ENCODE results near the gene IGF2BP2.
"Not testable (repeated sequence)": the region's sequence is repeated elsewhere in the genome, so short reads cannot be mapped to it uniquely, and the experiment has no call there.

IGF2BP2 gene

GRCh38 chr3:185825006-185825638 lies at the start of gene IGF2BP2:
Gene IGF2BP2 (minus strand): TSS chr3:185825042. CDS start chr3:185824960, 82 bp downstream.
- DNase-seq = no peak

- DNase-seq = no peak
Measured at GRCh38 chr3:185874119-185874518, 49.3 kb upstream of the IGF2BP2 start.

DNA sequence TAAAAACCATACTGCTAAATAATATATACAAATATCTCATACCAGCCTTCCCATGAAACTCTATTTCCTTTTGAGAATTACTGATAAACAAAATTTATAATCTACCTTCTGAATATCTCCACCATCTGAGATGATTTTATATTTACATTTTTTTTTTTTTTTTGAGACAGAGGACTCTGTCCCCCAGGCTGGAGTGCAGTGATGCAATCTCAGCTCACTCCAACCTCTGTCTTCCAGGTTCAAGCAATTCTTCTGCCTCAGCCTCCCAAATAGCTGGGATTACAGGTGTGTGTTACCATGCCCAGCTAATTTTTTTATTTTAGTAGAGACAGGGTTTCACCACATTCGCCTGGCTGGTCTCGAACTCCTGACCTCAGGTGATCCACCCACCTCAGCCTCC lies 42.8 kb upstream of the IGF2BP2 start:
- DNase-seq = no peak

- DNase-seq = no peak
Measured at GRCh38 chr3:185866995-185867394, 42.2 kb upstream of the IGF2BP2 start.

DNA sequence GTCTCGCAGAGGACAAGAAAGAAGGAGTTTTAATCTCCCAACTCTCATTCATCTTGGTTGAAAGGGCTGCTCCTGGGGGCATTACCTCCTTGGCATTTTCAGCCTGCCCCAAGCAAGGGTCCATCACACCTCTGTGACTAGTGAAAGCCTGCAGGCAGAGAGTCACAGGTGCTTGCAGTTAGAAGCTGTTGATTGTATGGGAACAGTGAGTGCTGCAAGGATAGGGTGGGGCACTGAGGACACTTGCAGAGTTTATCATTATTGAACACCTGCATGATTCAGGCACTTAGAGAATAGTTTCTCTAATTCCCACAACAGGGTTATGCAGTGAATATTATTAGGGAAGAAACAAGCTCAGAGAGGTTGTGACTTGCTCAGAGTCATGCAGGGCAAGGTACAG lies 41.7 kb upstream of the IGF2BP2 start:
- no peak for DNase-seq

DNA sequence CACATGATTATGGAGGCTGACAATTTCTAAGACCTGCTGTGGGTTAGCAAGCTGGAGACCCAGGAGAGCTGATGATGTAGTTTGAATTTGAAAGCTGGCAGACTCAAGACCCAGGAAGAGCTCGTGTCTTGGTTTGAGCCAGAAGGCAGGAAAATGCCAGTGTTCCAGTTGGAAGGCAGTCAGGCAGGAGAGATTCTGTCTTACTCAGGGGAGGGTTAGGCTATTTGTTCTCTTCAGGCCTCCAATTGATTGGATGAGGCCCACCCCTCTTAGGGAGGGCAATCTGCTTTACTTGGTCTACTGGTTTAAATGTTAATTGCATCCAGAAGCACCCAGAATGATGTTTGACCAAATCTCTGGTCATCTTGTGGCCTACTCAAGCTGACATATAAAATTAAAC lies 40.4 kb upstream of the IGF2BP2 start:
- DNase-seq = no peak

GRCh38 chr3:185864767-185865166 lies 39.9 kb upstream of the IGF2BP2 start:
- no peak for DNase-seq

DNA sequence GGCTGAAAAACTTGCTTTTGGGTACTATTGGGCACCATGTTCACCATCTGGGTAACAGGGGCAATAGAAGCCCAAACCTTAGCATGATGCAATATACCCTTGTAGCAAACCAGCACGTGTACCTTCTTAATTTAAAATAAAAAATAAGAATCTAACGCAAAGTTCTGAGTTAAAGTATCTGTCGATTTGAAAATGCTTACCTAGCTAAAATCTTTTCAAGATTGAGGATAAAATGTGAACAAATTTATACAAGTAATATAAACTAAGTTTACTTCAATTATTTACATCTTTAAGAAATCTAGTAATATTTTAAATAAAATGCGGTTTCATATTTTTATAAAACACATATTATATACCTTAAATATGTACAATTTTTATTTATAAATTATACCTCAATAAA lies 38.1 kb upstream of the IGF2BP2 start:
- no peak for DNase-seq

GRCh38 chr3:185859294-185859972 lies 34.6 kb upstream of the IGF2BP2 start:
- no peak for DNase-seq

- DNase-seq = no peak
Measured at GRCh38 chr3:185858502-185859225, 33.8 kb upstream of the IGF2BP2 start.

GRCh38 chr3:185857208-185857607 lies 32.4 kb upstream of the IGF2BP2 start:
- no peak for DNase-seq

DNA sequence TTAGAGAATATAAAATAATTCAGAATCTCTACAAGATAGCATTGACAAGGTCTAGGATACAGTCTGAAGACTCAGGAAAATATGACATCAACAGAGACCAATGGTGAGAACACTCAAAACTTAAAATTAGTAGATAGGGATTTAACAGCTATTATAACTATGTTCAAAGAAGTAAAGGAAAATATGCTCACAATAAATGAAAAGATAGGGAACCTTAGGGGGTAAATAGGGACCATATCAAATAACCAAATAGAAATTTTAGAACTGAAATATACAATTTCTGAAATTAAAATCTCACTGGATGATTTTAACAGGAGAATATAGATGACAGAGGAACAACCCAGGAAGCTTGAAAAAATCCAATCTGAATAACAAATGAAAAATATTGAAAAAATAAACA lies 31.8 kb upstream of the IGF2BP2 start:
- no peak for DNase-seq

DNA sequence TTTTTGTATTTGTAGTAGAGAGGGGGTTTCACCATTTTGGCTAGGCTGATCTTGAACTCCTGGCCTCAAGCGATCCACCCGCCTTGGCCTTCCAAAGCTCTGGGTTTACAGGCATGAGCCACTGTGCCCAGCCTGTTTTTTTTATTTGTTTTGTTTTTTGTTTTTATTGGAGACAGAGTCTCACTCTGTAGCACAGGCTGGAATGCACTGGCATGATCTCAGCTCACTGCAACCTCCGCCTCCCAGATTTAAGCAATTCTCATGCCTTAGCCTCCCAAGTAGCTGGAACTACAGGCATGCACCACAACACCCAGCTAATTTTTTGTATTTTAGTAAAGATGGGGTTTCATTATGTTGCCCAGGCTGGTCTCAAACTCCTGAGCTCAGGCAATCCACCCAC lies 28.9 kb upstream of the IGF2BP2 start:
- not testable (repeated sequence) for DNase-seq

GRCh38 chr3:185852635-185853034 lies 27.8 kb upstream of the IGF2BP2 start:
- DNase-seq = no peak

- DNase-seq = no peak
Measured at GRCh38 chr3:185851959-185852358, 27.1 kb upstream of the IGF2BP2 start.

- no peak for DNase-seq
Measured at GRCh38 chr3:185851046-185851445, 26.2 kb upstream of the IGF2BP2 start.

DNA sequence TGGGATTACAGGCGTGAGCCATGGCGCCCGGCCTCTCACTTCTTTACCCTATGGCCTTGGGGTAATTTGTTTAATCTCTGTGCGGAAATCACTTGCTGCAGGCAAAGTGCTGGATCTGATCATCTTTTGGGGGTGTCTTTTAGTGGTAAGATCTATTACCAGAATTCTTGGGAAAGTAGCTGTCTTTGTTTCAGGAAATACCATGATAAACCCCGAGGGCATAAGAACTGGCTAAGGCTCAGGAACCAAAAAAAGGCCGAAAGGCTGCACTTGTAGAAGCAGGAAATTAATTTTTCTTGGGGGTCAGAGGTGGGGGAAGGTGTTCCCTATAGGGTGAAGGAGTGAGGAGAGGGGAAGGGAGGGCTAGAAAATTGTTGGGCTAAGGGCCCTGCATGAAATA lies 22.7 kb upstream of the IGF2BP2 start:
- DNase-seq = no peak

GRCh38 chr3:185846037-185846436 lies 21.2 kb upstream of the IGF2BP2 start:
- DNase-seq = no peak

- no peak for DNase-seq
Measured at GRCh38 chr3:185844051-185844450, 19.2 kb upstream of the IGF2BP2 start.

- no peak for DNase-seq
Measured at GRCh38 chr3:185843635-185844034, 18.8 kb upstream of the IGF2BP2 start.

DNA sequence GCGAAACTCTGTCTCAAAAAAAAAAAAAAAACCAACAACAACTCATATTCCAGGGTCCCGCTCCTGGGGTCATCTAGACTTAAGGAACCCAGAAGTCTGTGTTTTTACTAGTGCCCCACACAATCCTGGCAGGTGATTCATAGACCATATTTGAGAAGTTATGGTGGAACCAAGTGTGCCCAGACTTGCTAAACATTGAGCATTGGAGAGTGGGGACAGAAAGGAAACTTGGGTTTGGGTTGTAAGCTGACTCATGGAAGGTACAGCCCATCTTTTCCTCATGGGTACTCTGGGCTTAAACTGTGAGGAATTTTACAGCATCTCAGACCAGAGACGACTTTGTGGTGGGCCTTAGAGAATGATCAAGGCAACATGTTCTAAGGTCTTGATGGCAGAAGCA lies 18.3 kb upstream of the IGF2BP2 start:
- DNase-seq = no peak

DNA sequence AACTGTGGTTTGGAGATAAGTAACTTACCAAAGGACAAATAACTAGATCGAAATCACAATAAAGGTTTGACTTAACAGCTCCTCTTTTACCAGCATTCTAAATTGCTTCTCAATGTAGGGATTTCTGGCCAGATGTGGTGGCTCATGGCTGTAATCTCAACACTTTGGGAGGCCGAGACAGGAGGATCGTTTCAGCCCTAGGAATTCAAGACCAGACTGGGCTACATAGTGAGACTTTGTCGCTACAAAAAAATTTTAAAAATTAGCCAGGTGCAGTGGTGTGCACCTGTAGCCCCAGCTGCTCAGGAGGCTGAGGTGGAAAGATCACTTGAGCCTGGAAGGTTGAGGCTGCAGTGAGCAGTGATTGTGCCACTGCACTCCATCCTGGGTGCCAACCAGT lies 17.4 kb upstream of the IGF2BP2 start:
- DNase-seq = no peak

DNA sequence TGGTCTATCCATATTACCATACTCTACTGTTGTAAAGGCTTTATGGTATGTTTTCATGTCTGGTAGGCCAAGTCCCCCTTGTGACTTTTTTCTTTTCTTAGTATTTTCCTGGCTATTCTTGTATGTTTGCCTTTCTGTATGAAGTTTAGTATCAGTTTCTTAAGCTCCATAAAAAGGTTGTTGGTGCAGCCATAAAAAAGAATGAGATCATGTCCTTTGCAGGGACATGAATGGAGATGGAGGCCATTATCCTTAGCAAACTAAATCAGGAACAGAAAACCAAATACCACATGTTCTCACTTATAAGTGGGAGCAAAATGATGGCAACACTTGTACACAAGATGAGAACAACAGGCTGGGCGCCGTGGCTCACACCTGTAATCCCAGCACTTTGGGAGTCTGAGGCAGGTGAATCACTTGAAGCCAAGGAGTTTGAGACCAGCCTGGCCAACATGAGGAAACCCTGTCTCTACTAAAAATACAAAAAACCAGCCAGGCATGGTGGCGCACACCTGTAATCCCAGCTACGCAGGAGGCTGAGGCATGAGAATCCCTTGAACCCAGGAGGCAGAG lies 13.7 kb upstream of the IGF2BP2 start:
- DNase-seq = not testable (repeated sequence)

DNA sequence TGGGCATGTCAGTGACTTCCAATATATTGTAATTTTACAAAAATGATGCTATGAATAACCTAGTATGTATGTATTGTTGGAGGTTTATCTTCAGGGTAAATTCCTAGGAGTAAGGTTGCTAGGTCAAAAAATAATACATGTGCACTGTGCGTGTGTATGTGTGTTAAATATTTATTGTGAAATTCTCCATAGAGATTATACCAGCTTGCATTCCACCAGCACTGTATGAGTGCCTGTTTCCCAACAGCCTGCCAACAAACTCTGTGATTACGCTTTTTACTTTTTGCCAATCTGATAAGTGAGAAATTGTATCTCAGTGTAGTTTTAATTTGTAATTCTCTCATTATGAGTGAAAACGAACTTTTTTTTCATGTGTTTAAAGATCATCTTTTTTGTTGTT lies 12.6 kb upstream of the IGF2BP2 start:
- DNase-seq = no peak
